COLO829 (cell line): ENCODE data around the gene RHBDD1.
"Not testable (repeated sequence)": the region's sequence is repeated elsewhere in the genome, so short reads cannot be mapped to it uniquely, and the experiment has no call there.

Experiments
- DNase-seq: peaks from one replicate; pipeline ENCODE4 v3.0.0; 2012; ENCODE audit warnings: low spot score

The RHBDD1 gene

GRCh38 chr2:226799976-226800940, 35.6 kb upstream of the RHBDD1 start:
- DNase-seq: no peak

DNA sequence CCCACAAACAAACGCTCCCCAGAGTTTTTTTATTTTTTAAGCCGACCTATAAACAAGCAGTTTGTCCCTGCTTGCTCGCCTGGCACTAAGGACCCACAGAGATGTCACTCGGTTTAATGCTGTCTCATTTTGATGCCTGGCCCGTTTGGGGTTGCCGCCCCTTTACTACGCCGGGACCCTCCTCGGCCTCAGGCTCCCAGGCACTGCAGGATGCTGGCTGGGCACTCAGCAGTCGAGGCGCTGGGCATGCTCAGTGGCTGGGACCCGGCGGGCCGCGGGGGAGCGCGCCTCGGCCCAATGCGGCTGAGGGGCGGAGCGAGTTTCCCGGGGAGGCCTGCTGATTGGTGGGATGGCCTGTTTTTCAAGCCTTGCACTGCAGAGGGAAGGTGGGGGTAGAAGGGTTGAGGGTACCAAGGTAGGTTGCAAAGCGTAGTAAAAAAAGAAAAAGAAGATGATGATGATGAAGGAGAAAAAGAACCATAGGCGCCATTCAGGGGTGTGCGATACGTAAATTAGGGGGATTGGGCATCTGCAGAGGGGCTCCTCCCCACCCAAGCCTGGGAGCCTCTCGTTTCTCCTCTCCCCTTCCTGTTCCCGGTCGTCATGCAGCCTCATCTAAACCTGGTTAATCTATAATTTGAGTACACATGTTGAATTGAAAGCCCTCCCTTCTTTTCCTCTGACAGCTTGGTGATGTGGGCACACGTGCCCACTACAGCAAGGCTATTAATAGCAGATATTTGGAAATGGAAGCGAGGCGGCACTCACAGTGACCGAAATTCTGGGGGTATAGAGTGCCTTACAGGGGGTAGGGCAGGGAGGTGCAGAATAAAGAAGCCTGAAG, 34.7 kb upstream of the RHBDD1 start:
- no peak for DNase-seq

- peak; percentile 61 for DNase-seq
Measured at GRCh38 chr2:226802573-226802972, 33.3 kb upstream of the RHBDD1 start.

DNA sequence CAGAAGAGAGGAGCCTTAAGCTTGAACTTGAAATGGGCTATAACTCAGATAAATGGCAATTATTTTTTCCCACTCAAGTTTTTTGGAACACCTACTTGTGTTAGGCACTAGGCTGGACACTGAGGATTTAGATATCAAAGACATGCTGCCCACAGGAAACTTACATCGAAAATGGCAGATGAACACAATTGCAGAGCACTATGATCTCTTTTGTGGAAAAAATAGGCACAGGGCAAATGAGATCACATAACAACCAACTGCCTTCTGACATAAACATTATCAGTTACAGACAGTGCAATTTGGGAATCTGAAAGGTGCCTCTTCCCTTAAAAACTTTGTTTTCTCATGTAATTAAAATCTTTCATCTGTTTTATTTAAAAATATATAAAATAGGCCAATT, 32.4 kb upstream of the RHBDD1 start:
- DNase-seq: no peak

GRCh38 chr2:226813148-226813701, 22.6 kb upstream of the RHBDD1 start:
- DNase-seq: no peak

- no peak for DNase-seq
Measured at GRCh38 chr2:226818930-226819329, 16.9 kb upstream of the RHBDD1 start.

DNA sequence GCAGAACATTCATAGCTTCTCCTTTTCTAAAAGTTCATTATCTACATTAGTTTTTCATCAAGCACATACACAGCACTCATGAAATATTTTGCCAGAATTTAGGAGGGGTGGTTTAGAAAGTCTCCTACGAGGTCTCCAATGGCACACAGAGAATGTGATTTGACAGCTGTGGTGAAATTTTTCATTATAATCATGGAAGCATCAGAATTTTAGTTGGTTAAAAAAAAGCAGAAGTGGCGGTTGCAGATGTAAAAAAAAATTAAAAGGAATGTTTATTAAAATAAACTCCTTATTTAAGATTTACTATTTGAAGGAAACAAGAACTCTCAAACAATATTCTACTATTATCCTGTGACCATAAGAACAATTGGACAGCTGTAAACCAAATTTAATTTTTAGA, 10.8 kb upstream of the RHBDD1 start:
- DNase-seq: no peak

DNA sequence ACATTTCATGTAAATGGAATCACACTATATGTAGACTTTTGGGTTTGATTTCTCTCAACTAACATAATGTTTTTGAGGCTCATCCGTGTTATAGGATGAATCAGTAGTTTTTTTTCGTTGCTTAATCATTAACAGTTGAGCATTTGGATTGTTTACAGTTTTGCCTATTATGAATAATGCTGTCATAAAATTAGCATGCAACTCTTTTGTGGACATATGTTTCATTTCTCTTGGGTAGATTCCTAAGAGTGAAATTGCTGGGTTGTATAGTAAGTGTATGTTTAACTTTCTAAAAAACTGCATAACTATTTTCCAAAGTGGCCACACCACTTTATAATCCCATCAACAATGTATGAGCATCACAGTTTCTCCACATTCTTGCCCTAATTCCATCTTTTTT, 7.7 kb upstream of the RHBDD1 start:
- DNase-seq: no peak

DNA sequence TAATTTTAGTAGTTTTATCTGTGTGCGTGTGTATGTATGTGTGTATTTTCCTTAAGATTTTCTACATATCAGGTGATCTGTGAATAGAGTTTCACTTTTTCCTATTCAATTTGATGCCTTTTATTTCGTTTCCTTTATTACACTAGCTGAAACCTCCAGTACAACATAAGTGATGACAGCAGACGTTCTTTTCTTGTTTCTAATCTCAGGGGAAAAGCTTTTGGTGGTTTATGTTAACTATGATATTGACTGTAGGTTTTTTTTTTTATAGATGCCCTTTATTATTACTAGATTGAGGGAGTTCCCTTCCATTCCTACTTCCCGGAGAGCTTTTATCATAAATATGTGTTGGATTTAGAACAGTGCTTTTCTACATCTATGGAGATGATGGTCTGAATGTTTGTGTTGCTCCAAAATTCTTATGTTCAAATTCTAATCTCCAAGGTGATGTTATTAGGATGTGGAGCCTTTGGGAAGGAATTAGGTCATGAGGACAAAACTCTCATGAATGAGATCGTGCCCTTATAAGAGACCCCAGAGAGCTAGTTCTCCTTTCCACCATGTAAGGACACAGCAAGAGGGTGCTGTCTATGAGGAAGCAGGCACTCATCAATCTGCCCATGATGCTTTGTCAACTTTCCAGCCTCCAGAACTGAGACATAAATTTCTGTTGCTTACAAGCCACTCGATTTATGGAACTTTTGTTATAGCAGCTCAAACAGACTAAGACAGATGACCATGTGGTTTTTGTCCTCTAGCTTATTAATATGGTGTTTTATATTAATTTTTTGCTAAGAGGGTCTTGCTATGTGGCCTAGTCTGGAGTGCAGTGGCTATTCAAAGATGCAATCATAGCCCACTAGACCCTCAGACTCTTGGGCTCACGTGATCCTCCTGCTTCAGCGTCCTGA, 5.9 kb upstream of the RHBDD1 start:
- DNase-seq: no peak

- DNase-seq: no peak
Measured at GRCh38 chr2:226831266-226831665, 4.6 kb upstream of the RHBDD1 start.

DNA sequence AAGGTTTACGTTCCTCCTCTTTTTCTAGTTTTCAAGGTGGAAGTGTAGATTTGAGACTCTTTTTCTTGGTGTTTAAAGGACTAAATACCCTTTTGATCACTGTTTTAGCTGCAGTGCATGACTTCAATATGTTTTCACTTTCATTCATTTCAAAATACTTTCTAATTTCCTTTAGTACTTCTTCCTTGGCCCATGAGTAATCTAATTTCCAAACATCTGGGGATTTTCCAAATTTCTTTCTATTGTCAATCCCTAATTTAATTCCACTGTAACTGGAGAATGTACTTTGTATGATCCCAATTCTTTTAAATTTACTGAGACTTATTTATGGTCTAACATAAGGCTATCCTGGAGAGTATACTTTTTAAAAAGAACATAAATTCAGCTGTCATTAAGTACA, 3.8 kb upstream of the RHBDD1 start:
- DNase-seq: no peak

GRCh38 chr2:226834880-226835279, 974 bp upstream of the RHBDD1 start:
- DNase-seq: not testable (repeated sequence)

- no peak for DNase-seq
Measured at GRCh38 chr2:226835420-226835795, 446 bp upstream of the RHBDD1 start.

GRCh38 chr2:226836548-226836885, 663 bp downstream of the RHBDD1 start:
- no peak for DNase-seq

DNA sequence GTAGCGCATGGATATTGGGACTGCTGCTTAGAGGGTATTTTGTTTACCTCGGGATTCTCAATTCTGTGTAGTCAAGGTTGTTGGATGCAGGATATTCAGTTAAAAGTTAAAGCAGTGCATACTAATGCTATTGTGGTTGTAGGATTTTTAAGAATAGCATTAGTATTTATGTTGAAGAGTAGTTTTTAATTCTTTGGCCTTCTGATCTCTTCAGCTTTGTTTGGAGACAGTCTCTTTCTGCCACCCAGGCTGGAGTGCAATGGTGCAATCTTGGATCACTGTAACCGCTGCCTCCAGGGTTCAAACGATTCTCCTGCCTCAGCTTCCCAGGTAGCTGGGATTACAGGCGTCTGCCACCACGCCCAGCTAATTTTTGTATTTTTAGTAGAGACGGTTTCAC, 1.5 kb downstream of the RHBDD1 start:
- no peak for DNase-seq

- DNase-seq: no peak
Measured at GRCh38 chr2:226837787-226838603, 2.1 kb downstream of the RHBDD1 start.

DNA sequence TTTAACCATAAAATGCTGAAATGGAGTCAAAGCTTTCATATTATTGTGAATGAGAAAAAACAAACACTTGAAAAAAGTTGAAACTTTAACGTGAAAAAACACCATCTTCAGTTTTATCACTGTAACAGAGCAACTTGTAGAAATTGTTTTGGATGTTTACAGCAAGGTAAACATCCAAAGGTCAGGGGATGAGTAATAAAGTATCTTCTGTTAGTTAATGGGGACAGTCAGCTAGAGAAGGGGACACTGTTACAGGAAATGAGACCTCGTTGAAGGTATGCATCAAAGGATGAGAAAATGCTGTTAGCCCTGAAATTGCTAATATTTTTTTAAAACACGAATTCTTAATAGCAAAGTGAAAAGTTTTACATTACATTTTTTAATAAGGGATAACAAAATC, 2.9 kb downstream of the RHBDD1 start:
- DNase-seq: no peak

- DNase-seq: no peak
Measured at GRCh38 chr2:226839161-226839560, 3.3 kb downstream of the RHBDD1 start.

DNA sequence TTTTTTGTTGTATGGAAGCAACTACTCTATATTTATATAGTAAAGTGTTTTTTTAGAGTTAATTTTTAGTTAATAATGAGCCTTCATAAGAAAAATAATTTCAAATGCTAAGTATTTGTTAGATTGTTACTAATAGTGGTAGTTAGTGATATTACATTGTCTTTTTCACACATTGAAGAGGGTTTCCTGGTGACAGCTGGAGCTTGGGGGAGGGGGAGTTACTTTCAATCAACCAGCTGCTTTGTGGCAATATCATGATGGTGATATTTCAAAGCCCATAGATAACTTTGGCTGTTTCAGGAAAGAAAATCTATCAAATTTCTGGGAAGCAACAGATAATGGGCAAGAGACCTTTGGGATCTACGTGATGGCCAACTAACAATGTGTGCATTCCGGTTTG, 4.1 kb downstream of the RHBDD1 start:
- no peak for DNase-seq

DNA sequence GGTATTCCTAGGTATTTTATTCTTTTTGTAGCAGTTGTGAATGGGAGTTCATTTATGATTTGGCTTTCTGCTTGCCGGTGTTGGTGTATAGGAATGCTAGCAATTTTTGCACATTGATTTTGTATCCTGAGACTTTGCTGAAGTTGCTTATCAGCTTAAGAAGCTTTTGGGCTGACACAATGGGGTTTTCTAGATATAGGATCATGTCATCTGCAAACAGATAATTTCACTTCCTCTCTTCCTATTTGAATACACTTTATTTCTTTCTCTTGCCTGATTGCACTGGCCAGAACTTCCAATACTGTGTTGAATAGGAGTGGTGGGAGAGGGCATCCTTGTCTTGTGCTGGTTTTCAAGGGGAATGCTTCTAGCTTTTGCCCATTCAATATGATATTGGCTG, 7.1 kb downstream of the RHBDD1 start:
- DNase-seq: not testable (repeated sequence)
